ENCODE measurements around the gene SPG7. TPM values are rescaled to one million over a fixed set of nuclear protein-coding genes. Genes with fewer than 3 reads are reported as not detected.

The SPG7 gene
- total and polyA plus RNA-seq, 3 experiments from 2014 or later = 48.2 to 79.5 (median 77.4) TPM

GRCh38 chr16:89563639-89564392 lies 55.6 kb downstream of the SPG7 start:
- Histone ChIP-seq H3K36me3 (ENCODE audit: insufficient read depth, low read length) (peaks cover 39% of the 10 kb centered on the region), H3K27me3 (ENCODE audit: insufficient read depth, low read length, poor library complexity, severe bottlenecking) (no peaks in the 10 kb centered on the region), H3K9me3 (ENCODE audit: low read length) (no peaks in the 10 kb centered on the region), H3K4me1 (ENCODE audit: insufficient read depth, low read length) (peaks cover 50% of the 10 kb centered on the region), H3K27ac (ENCODE audit: low read depth, low read length) (no peak overlapping the region), H3K4me3 (ENCODE audit: low read length) (no peak overlapping the region)
- POLR2A ChIA-PET = interaction anchor here (0.7 kb wide), 1 partner anchor 79 kb away, joined by 6 read pairs; no protein-coding TSS in a partner anchor
- no peak for DNase-seq
- Mint-ChIP-seq H3K4me1 (peaks cover 51 to 66% (median 58%) of the 10 kb centered on the region in 3 donors), H3K27me3 (no peaks in the 10 kb centered on the region), H3K9me3 (no peaks in the 10 kb centered on the region), H3K36me3 (peaks cover 14 to 53% (median 17%) of the 10 kb centered on the region in 3 donors), H3K4me3 (peak overlapping the region; percentile 11 to 99 (median 51)), H3K27ac (peak overlapping the region in 7 of 8 donors; percentile 18 to 100 (median 61))
- CTCF ChIA-PET = interaction anchor here (1.1 kb wide), 1 partner anchor 78 kb away, joined by 3 read pairs; no protein-coding TSS in a partner anchor

- Mint-ChIP-seq H3K9me3 (no peaks in the 10 kb centered on the region), H3K4me3 (peak overlapping the region; percentile 23 to 99 (median 57)), H3K27me3 (no peaks in the 10 kb centered on the region), H3K27ac (peak overlapping the region in 7 of 8 donors; percentile 18 to 100 (median 76)), H3K4me1 (peaks cover 49 to 64% (median 54%) of the 10 kb centered on the region in 3 donors), H3K36me3 (peaks cover 14 to 52% (median 17%) of the 10 kb centered on the region in 3 donors)
- ChIA-PET POLR2A (interaction anchor here (0.6 kb wide), 1 partner anchor 42 kb away, joined by 3 read pairs; no protein-coding TSS in a partner anchor), CTCF (interaction anchor here (1.1 kb wide), 1 partner anchor 77 kb away, joined by 3 read pairs; no protein-coding TSS in a partner anchor)
- Histone ChIP-seq H3K27me3 (ENCODE audit: insufficient read depth, low read length, poor library complexity, severe bottlenecking) (no peaks in the 10 kb centered on the region), H3K9me3 (ENCODE audit: low read length) (no peaks in the 10 kb centered on the region), H3K36me3 (ENCODE audit: insufficient read depth, low read length) (peaks cover 39% of the 10 kb centered on the region), H3K27ac (ENCODE audit: low read depth, low read length) (no peak overlapping the region), H3K4me1 (ENCODE audit: insufficient read depth, low read length) (peaks cover 50% of the 10 kb centered on the region), H3K4me3 (ENCODE audit: low read length) (no peak overlapping the region)
- DNase-seq = no peak
These were observed 56.5 kb downstream of the SPG7 start for GRCh38 chr16:89564476-89565255.

GRCh38 chr16:89565256-89565505 lies 57.0 kb downstream of the SPG7 start:
- Histone ChIP-seq H3K27ac (ENCODE audit: low read depth, low read length) (no peak overlapping the region), H3K36me3 (ENCODE audit: insufficient read depth, low read length) (peaks cover 39% of the 10 kb centered on the region), H3K27me3 (ENCODE audit: insufficient read depth, low read length, poor library complexity, severe bottlenecking) (no peaks in the 10 kb centered on the region), H3K9me3 (ENCODE audit: low read length) (no peaks in the 10 kb centered on the region), H3K4me1 (ENCODE audit: insufficient read depth, low read length) (peaks cover 50% of the 10 kb centered on the region), H3K4me3 (ENCODE audit: low read length) (no peak overlapping the region)
- H3K9me3 Mint-ChIP-seq = no peaks in the 10 kb centered on the region
- H3K4me1 Mint-ChIP-seq = peaks cover 45 to 59% (median 52%) of the 10 kb centered on the region in 3 donors
- CTCF ChIA-PET = no interaction called here
- POLR2A ChIA-PET = interaction anchor here (0.6 kb wide), 1 partner anchor 42 kb away, joined by 3 read pairs; no protein-coding TSS in a partner anchor
- H3K4me3 Mint-ChIP-seq = peak overlapping the region in 6 of 7 donors; percentile 48 to 77 (median 64)
- peak overlapping the region in 3 of 8 donors; percentile 66 to 100 (median 76) for H3K27ac Mint-ChIP-seq
- no peak for DNase-seq
- no peaks in the 10 kb centered on the region for H3K27me3 Mint-ChIP-seq
- peaks cover 14 to 47% (median 17%) of the 10 kb centered on the region in 3 donors for H3K36me3 Mint-ChIP-seq

DNA sequence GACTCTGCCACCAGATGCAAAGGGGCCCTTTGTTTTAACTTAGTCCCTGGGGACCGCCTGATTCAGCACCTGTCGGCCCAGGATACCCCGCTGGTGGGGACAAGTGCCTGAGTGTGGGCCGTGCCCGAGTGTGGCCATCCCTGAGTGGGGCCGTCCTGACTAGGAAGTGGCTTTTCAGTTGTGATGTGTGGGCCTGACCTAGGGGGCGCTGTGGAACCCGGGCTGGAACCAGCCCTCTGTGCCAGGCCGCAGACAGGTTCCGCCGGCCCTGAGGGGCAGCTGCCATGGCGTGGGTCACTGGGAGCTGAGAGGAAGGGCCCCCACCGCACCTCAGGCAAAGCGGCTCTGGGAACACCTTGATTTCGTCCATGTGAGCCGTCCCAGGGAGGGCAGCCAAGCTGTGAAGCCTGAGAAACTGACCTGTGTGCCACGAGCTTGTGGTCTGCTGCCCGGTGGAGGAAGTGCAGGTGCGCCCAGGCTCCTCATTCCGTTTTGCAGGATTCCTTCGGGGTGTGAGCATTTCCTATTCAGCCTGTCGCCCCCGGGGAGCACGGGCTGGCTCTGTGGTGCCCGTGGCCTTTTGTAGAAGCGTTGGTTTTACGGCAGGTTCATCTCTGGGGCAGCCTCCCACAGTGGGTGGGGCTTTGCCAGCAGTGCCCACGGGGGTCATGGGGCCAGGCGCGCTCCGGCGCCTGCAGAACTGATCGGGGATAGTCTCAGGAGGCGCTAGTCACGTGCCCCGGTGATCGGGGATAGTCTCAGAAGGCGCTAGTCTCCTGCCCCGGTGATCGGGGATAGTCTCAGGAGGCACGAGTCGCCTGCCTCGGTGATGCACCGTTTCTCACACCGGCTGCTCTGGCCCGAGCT lies 57.5 kb downstream of the SPG7 start:
- Mint-ChIP-seq H3K9me3 (no peaks in the 10 kb centered on the region), H3K27ac (peak overlapping the region; percentile 33 to 100 (median 64)), H3K36me3 (peaks cover 14 to 43% (median 17%) of the 10 kb centered on the region in 3 donors), H3K27me3 (no peaks in the 10 kb centered on the region), H3K4me3 (peak overlapping the region; percentile 48 to 77 (median 70)), H3K4me1 (peaks cover 44 to 55% (median 52%) of the 10 kb centered on the region in 3 donors)
- H3K4me3 ChIP-seq (ENCODE audit: low read length) = peak overlapping the region; percentile 41
- ChIA-PET CTCF (interaction anchor here (0.7 to 1.3 kb wide), 2 partner anchors 11 to 76 kb away, joined by 3 to 4 read pairs; no protein-coding TSS in a partner anchor), POLR2A (interaction anchor here (0.6 kb wide), 1 partner anchor 41 kb away, joined by 3 read pairs; no protein-coding TSS in a partner anchor)
- no peaks in the 10 kb centered on the region for H3K27me3 ChIP-seq (ENCODE audit: insufficient read depth, low read length, poor library complexity, severe bottlenecking)
- no peak overlapping the region for H3K27ac ChIP-seq (ENCODE audit: low read depth, low read length)
- DNase-seq = peak; percentile 29 to 62 (median 41)
- peaks cover 50% of the 10 kb centered on the region for H3K4me1 ChIP-seq (ENCODE audit: insufficient read depth, low read length)
- H3K9me3 ChIP-seq (ENCODE audit: low read length) = no peaks in the 10 kb centered on the region
- H3K36me3 ChIP-seq (ENCODE audit: insufficient read depth, low read length) = peaks cover 39% of the 10 kb centered on the region

GRCh38 chr16:89567656-89568594 lies 59.7 kb downstream of the SPG7 start:
- no peak for DNase-seq
- no peaks in the 10 kb centered on the region for H3K9me3 Mint-ChIP-seq
- no peak overlapping the region for H3K4me3 ChIP-seq (ENCODE audit: low read length)
- POLR2A ChIA-PET = interaction anchor here (0.7 kb wide), 1 partner anchor 14 kb away, joined by 3 read pairs; no protein-coding TSS in a partner anchor
- H3K9me3 ChIP-seq (ENCODE audit: low read length) = no peaks in the 10 kb centered on the region
- H3K27me3 ChIP-seq (ENCODE audit: insufficient read depth, low read length, poor library complexity, severe bottlenecking) = no peaks in the 10 kb centered on the region
- CTCF ChIA-PET = no interaction called here
- H3K36me3 ChIP-seq (ENCODE audit: insufficient read depth, low read length) = peaks cover 21% of the 10 kb centered on the region
- H3K4me1 Mint-ChIP-seq = peaks cover 29 to 46% (median 41%) of the 10 kb centered on the region in 3 donors
- no peak overlapping the region for H3K27ac ChIP-seq (ENCODE audit: low read depth, low read length)
- H3K4me3 Mint-ChIP-seq = peak overlapping the region in 1 of 7 donors; percentile 62
- H3K4me1 ChIP-seq (ENCODE audit: insufficient read depth, low read length) = peaks cover 33% of the 10 kb centered on the region
- peaks cover 5 to 9% of the 10 kb centered on the region in 2 donors for H3K27me3 Mint-ChIP-seq
- peaks cover 3 to 24% (median 8%) of the 10 kb centered on the region in 3 donors for H3K36me3 Mint-ChIP-seq
- H3K27ac Mint-ChIP-seq = peak overlapping the region in 2 of 8 donors; percentile 18 to 61

DNA sequence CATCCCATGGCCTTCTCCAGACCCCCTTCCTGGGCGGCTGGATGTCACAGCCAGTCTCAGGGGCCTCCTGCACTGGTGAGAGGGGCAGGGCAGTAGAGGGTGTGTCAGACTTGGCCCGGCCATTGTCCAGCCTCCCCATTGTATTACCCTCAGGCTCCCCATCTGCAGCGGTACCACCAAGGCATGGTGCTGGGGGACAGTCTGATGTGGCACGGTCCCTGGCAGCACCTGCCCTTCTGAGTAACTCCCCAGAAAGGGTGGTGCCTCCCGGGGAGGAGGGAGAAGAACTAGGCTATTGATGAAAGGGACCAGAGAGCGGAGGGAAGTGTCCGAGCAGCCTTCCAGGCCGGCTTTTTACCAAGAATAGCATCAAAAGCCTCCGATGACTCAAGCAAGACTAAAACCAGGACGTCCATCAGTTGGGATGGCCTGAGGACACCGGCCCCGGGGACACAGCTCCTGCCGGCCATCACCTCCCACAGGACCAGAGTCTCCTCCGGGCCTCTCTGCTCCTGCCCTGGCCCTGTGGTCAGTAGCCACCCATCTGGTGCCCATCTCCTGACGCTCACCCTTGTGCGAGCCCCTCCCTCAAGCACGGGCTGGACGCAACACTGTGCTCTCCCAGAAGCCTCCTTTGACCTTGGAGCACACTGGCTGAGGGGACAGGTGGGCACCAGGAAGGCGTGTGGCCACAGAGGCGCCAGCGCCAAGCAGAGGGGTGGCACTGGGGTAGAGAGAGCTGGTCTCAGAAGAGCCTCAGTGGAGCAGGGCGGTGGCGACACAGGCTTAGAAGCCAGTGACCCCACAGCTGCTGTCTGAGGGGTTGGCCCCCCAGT lies 61.5 kb downstream of the SPG7 start:
- Mint-ChIP-seq H3K27me3 (peaks cover 8 to 21% of the 10 kb centered on the region in 2 donors), H3K9me3 (no peaks in the 10 kb centered on the region), H3K36me3 (peaks cover 0 to 6% (median 2%) of the 10 kb centered on the region in 3 donors), H3K27ac (no peak overlapping the region), H3K4me1 (peaks cover 23 to 40% (median 23%) of the 10 kb centered on the region in 3 donors), H3K4me3 (no peak overlapping the region)
- peaks cover 27% of the 10 kb centered on the region for H3K4me1 ChIP-seq (ENCODE audit: insufficient read depth, low read length)
- CTCF ChIA-PET = no interaction called here
- H3K4me3 ChIP-seq (ENCODE audit: low read length) = no peak overlapping the region
- H3K36me3 ChIP-seq (ENCODE audit: insufficient read depth, low read length) = peaks cover 3% of the 10 kb centered on the region
- no peak overlapping the region for H3K27ac ChIP-seq (ENCODE audit: low read depth, low read length)
- no peaks in the 10 kb centered on the region for H3K9me3 ChIP-seq (ENCODE audit: low read length)
- H3K27me3 ChIP-seq (ENCODE audit: insufficient read depth, low read length, poor library complexity, severe bottlenecking) = peaks cover 8% of the 10 kb centered on the region
- no peak for DNase-seq
- POLR2A ChIA-PET = no interaction called here
